Uterus (tissue), 2 donors: ENCODE measurements around the gene NPAS2.

Experiments
- CTCF ChIP-seq, 4 experiments: fragments of 200-600 bp in 2 of 4; fragments of 450-650 bp in 2 of 4; sonication (generic) in 2 of 4; IDR thresholded peaks; one replicate each; pipeline ENCODE4 v1.5.1; 2016 to 2019; ENCODE audit warnings: antibody characterized with exemption in 4 of 4, mild to moderate bottlenecking in 2 of 4, moderate library complexity in 1 of 4
- POLR2A ChIP-seq, 2 donors: fragments of 450-650 bp; IDR thresholded peaks; one replicate each; pipeline ENCODE4 v1.6.1; 2016; ENCODE audit warnings: antibody characterized with exemption in 2 of 2, mild to moderate bottlenecking in 1 of 2, moderate library complexity in 1 of 2

GRCh38 chr2:100861340-100861739 is 41.4 kb downstream of the NPAS2 start:
- no peak for TF ChIP-seq CTCF (IDR thresholded peaks at IDR 0.05)
- no peak for TF ChIP-seq POLR2A (IDR thresholded peaks at IDR 0.05)
